GM19193 (cell line): Measurements from ENCODE around the gene ZBTB26.

Source experiments
- POLR2A ChIP-seq: IDR thresholded peaks from 4 replicates; pipeline ENCODE4 v1.6.1; 2011; ENCODE audit not compliant: insufficient read depth, insufficient read length; ENCODE audit errors: extremely low read depth

ZBTB26 gene

DNA sequence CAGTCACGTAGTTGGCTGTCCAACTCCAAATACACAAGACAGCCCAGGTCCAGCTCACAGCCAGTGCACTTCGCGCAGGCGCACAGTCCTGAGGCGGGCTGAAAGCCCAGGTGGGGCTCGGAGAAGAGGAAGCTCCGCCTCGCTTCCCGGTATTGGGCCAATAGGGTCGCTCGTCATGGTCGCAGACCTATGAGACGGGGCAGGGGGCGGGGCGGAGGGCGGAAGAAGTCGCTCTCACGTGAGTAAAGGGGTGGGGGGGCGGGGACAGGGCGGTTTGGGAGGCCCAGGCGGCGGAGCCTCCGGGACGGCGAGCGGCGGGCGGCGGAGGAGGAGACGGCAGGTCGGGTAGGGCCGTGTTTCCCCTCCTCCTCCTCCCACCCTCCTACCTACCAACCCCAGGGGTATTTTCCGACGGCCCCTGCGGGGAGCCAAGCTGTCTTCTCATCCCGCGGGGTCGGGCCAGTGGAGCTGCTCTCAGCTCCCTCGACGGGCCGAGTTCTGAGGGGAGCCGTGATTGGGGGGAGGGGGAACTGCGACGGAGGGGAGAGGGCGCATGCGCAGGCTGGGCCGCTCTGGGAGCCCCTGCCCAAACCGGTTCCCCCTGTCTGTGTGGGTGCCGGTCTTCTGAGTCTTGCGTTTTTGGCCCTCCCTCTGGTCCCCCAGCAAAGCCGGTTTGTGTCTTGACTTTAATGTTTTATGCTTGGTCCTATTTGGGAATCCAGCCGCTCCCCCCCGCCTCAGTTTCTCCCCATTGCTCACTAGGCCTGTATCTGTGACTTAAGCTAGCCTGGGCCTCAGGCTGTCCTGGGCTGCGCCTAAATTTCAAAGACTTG is 9.7 kb upstream of the ZBTB26 start, which contains the start of gene RABGAP1:
Gene RABGAP1 (plus strand): TSS at position 272 of the 833 bp plus-strand sequence. CDS start 16,040 bp downstream, outside the sequence.
- peak; percentile 84 for TF ChIP-seq POLR2A

DNA sequence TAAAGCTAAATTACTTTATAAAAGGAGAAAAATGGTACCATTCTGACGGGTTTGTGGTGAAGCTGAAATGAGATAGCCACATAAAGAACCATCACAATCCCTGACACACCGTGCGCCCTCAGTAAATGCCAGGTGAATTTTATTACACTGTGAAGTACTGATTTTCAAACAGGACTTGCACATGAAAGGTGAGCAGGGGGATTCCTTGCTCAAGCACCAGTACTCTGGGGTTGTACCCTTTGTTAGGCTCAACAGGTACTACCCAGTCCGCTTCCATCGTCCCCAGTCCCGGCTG is 9.1 kb upstream of the ZBTB26 start:
- no peak for TF ChIP-seq POLR2A

DNA sequence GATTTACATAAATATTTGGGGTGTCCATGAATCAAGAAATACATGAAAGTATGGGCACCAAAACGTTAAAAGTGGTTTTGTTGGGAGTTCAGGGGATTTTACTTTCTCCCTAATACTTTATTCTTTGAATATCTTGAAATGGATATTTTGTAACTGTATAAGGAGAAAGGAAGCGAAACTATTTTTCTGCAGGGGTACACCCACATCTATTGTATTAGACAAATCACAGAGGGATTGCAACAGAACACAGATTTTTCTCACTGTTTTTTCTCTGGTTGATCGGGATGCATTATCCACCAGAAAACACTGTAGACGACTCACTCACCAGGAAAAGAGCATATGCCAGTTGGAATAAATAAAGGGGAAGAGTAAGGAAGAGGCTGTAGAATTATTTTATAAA is 8.3 kb upstream of the ZBTB26 start:
- TF ChIP-seq POLR2A, result no peak

DNA sequence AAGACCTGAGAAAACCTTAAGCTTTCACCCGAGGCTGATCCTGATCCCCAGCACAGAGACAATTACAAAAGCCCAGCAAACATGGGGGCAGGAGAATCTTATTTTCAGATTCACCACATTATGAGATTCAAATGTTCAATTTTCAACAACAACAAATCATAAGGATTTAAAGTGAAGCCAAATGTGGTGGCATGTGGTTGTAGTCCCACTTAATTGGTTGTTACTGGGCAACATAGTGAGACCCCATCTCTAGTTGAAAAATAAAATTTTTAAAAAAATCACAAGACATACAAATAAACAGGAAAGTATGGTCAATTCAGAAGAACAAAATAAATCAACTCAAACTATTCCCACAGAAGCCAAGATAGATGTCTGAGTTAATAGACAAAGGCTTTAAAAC is 5.6 kb upstream of the ZBTB26 start:
- no peak for TF ChIP-seq POLR2A

DNA sequence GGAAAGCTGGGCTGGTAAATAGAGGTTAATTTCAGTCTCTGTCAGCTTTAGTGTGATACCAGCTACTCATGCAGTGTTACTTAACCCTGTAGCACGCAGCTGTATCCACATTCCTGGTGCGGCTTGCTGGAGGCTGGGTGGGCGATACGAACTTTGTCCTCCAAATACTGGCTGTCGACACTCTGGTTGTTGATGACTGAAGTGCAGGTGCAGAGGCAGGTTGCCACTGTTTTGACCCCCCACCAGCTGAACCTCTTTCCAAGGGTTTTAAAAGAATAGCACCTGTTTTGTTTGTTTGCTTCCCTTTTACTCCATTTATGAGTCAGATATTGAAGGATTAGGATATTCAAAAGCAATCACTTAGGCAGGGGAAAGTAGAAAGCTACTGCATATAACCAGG is 5.2 kb upstream of the ZBTB26 start:
- no peak for TF ChIP-seq POLR2A

DNA sequence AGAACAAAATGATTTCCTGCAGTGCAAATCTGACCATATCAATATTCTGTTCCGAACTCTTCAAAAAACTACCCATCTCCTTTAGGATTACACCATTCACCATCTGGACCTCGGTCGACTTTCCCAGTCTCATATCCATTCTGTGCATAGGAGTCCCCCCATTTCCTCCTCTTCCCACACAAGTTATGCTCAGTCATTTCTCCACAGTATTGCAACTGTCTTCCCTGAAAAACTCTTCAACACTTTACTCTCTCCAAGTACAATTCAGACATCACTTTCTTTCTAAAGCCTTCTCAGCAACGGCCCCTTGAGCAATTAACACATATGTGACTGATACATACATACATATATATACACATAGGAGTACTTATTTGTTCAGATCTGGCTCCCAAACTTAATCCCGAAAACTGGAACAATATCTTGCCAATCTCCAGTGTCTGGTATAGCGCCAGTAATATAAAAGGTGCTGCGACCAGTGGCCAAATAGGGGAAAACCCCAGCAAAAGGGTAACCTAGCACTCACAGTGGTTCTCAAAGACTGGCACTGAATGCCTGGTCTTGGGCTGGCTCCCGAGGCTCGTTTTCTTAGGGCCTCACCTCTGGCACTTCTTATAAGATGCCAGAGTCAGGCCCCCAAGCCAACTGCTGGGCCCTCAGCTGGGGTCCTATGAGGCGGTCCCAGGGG is 629 bp downstream of the ZBTB26 start:
- no peak for TF ChIP-seq POLR2A

DNA sequence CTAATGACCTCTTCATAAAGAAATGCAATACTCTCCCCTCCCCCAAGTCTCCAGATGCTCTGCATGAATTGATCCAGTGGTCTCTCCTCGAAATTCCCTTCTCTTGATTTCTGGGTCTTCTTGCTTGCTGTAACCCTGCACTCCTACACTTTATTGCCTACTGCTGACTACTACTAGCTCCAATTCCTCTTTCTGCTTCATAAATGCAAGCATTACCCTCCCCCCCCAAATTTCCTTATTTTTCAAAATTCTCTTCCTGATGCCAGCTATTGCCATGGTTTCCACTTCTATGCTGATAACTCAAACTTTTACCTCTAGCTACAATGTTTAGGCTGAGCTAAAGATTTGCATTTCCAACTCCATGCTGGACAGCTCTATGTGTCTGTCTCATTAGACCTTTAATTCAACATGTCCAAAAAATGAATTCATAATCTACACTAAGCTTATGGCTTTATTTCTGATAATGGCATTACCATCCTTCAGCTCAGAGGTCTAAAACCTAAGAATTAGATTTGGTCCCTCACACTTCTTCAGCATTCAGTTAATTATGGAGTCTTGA is 1.4 kb downstream of the ZBTB26 start:
- no peak for TF ChIP-seq POLR2A

DNA sequence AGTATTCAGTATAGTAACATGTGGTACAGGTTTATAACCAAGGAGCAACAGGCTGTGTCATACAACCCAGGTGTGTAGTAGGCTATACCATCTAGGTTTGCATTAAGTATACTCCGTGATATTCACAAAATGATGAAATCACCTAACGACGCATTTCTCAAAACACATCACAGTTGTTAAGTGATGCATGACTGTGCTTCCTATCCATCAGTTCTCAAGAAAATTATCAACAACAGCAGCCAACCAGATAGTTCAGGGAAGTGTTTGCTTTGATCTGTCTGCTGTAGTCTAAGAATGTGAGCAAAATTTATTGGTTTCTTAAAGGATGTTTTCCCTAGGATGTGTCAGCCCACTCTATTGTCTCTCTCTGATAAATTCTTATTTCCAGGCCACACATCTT is 7.4 kb downstream of the ZBTB26 start:
- no peak for TF ChIP-seq POLR2A

DNA sequence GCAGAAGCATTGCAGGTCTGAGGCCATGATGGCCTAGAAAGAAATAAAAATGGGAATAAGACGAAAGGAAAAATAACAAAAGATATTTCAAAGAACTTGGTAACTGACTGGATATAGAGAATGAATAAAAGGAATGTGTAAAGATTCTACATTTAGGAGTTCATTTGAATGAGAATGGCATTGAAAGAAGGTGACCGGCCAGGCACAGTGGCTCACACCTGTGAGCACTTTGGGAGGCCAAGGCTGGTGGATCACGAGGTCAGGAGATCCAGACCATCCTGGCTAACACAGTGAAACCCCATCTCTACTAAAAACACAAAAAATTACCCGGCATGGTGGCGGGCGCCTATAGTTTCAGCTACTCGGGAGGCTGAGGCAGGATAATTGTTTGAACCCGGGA is 8.6 kb downstream of the ZBTB26 start:
- no peak for TF ChIP-seq POLR2A

DNA sequence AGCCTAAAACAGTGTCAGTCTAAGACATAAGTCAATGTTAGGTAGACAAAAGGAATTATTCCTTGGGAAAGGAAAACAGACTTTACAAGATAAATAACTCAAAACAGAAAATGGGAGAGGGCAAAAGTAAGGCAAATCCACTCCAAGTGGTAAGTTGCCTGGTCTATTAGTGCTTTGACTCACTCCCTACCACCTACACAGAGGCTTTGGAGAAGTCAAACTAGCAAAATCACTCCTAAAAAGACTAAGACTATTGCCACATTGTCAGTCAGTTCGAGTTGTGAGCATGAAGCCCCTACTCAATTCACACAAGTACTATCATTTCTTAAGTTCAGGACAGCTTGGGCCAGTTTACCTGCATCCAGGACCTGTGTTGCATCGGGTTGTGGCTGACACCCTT is 13.0 kb downstream of the ZBTB26 start:
- TF ChIP-seq POLR2A, result no peak

DNA sequence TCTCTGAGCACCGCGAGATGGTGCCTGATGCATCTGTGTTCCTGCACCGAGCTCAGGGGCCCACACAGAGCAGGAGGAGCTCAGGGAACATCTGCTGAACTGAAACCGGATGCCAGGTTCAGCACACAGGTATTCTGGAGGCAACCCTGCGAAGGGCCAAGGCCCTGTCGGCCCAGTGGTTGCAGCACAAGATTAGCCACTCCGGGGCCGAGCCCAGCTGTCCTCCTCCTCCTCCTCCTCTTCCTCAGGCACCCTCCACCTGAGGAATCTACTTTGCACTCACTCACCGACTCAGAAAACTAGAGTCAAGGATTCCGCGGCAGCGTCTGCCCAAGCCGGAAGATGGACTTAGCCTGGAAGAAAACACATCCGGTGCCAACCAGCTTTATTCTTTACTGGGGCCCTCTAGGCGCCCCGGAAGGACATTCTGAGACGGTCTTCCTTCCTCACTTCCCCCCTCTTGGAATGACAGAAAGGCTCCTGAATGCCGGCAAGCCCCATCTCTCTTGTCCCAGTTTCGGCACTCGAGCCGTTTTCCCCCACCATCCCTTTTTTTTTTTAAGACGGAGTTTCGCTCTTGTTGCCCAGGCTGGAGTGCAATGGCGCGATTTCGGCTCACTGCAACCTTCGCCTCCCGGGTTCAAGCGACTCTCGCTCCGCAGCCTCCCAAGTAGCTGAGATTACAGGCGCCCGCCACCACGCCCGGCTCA is 18.2 kb downstream of the ZBTB26 start, which contains the start of gene ZBTB6:
Gene ZBTB6 (minus strand): TSS at position 360 of the 710 bp plus-strand sequence. CDS start 1,251 bp downstream, outside the sequence.
- peak; percentile 84 for TF ChIP-seq POLR2A

DNA sequence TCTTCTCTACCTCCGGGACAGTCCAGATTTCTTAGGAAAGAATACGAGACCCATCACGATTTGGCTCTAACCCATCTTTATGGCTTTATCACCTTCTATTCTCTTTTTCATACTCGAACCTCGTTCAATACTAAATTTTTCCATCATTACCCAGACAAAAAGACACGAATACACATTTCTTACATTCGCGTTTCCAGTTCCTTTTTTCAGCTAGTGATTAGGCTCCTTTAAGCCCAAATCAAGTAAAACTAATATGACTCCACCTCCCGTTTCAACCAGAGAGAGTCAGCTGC is 18.7 kb downstream of the ZBTB26 start:
- TF ChIP-seq POLR2A, result no peak

DNA sequence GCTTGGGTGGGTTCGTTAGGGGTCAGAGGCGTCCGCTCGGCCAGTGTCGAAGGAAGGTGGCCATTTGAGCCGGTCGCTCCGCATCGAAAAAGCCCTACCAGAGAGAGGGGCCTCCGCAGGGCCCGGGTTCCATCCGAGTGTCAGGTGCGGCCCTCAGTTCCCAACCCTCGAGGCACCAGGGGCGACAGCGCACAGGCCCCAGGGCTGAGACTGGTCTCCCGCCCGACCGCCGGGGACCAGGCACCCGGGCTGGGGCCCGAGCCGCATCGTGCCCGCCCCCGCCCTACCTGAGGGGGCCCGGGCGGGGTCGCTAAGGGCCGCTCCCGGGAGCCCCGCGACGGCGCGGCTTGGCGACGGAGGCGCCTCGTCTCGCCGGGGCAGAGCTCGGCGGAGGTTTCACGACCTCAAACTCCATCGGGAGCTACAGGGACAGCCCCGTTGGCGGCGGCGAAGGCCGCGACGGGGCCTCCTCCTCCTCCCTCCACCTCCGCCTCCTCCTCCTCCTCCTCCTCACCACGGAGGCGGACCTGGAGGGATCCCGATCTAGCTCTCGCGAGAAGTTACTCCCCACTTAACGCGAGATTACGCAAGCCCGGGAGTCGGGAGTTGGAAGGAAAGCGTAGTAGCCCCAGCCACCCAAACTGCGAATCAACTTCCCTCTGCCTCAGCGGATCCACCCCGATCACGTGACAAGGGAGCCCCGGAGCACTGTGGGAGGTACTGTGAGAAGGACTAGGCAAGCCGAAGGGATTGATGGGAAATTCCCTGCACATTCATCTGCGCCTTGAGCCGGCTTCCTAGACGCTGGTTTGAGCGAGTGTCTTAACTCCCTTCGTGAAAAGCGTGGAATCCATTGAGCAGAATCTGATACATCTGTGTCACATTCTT is 26.2 kb downstream of the ZBTB26 start, which contains the start of gene RC3H2:
Gene RC3H2 (minus strand): TSS at position 537 of the 888 bp plus-strand sequence. CDS start 7,850 bp downstream, outside the sequence.
- TF ChIP-seq POLR2A, result peak; percentile 92

DNA sequence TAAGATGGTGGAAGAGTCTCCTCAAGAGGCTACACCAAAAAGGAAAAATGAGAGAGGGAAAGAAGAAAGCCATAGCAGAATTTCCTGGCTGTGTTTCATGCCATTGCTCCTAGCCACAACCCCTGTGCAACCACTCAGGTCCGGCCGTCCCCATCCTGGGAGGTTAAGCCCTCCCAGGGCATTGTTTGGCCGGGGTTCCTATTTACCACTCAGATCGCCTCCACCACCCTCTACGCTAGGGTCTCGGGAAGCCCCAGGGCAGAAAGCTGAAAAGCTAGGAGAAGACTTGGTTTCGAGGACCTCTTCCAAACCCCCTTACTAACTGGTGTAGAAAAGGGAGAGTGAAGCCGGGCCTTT is 26.9 kb downstream of the ZBTB26 start:
- TF ChIP-seq POLR2A, result no peak
